Right lobe of liver (tissue), 6 donors: ENCODE results near the gene HLA-DQA1. TPM values are rescaled to one million over a fixed set of nuclear protein-coding genes. Genes with fewer than 3 reads are reported as not detected.

Source experiments
- ATAC-seq, 4 donors: fragments of 200-7000 bp; cut with Tn5 transposase; one replicate each; pipeline ENCODE4 v1.9.1; 2020; ENCODE audit warnings: mild to moderate bottlenecking in 4 of 4, moderate library complexity in 4 of 4
- DNase-seq, 3 donors: peaks; one replicate each; pipeline ENCODE4 v3.0.0-alpha.2; 2020
- H3K27ac ChIP-seq, 3 donors: fragments of 200-600 bp; one replicate each; pipeline ENCODE4 v1.8.0; 2022
- H3K27me3 ChIP-seq, 2 donors: fragments of 200-600 bp; one replicate each; pipeline ENCODE4 v1.8.0; 2022
- H3K36me3 ChIP-seq, 4 donors: fragments of 200-600 bp; sonication (generic) in 1 of 4; one replicate each; pipeline versions ENCODE4 v1.5.1 to v1.8.0; 2017 to 2022; ENCODE audit warnings: control low read depth in 1 of 4
- H3K4me1 ChIP-seq, 4 donors: fragments of 200-600 bp; sonication (generic) in 1 of 4; one replicate each; pipeline versions ENCODE4 v1.5.1 to v1.8.0; 2017 to 2022; ENCODE audit warnings: control low read depth in 1 of 4
- H3K4me3 ChIP-seq, 3 donors: fragments of 200-600 bp; one replicate each; pipeline ENCODE4 v1.8.0; 2022
- H3K9me3 ChIP-seq, 4 donors: fragments of 200-600 bp; sonication (generic) in 1 of 4; one replicate each; pipeline versions ENCODE4 v1.5.1 to v1.8.0; 2017 to 2022; ENCODE audit warnings: control low read depth in 1 of 4
- POLR2A ChIP-seq: fragments of 450-650 bp; IDR thresholded peaks from one replicate; pipeline ENCODE4 v1.6.1; 2017; ENCODE audit warnings: antibody characterized with exemption, mild to moderate bottlenecking
- WGBS: methylation state at CpG from one replicate; pipeline ENCODE4 v1.1.6; 2018; ENCODE audit warnings: low coverage, low lambda C conversion rate; ENCODE audit not compliant: insufficient coverage; ENCODE audit errors: missing lambda C conversion rate; 5-methylcytosine and 5-hydroxymethylcytosine counted together
- intact Hi-C, 2 donors: fragments of 100-400 bp; cut with DNase I; formaldehyde crosslinking; loops; one replicate each; pipeline versions ENCODE4 v1.11.2 to v1.14.1; 2022
- total RNA-seq, 6 experiments: library from RNA; depleted of rRNA in 2 of 6; stranded (reverse); fragments of >200 nt in 2 of 6; fragmentation: NEBNext Ultra II Directional in 3 of 6; extraction: Animal tissue kit (Norgen Biotek cat#: 25700) in 3 of 6; gene quantifications; one replicate each; pipeline versions ENCODE4 v1.1.0 to v1.2.4, GENCODE V29; 2016 to 2023
- TF ChIP-seq, protein P1 (sequence below), 4 donors: fragments of 200-600 bp in 3 of 4; fragments of 450-650 bp in 1 of 4; IDR thresholded peaks; one replicate each; pipeline versions ENCODE4 v1.5.1 to v1.8.0; 2016 to 2022; ENCODE audit warnings: antibody characterized with exemption in 4 of 4, mild to moderate bottlenecking in 2 of 4
- donor health status: DM: no; HTN: yes; CAD: no.
- donor health status: DM: no; HTN: no; CAD: no.
- donor health status: DM: no; HTN: no; CAD: no.
- donor health status: DM: no; HTN: yes; CAD: no.
- donor health status: DM: no; HTN: yes; CAD: no.

The HLA-DQA1 gene
- total RNA-seq, 6 experiments from 2014 or later = 0.31 to 15.9 (median 5.4) TPM

DNA sequence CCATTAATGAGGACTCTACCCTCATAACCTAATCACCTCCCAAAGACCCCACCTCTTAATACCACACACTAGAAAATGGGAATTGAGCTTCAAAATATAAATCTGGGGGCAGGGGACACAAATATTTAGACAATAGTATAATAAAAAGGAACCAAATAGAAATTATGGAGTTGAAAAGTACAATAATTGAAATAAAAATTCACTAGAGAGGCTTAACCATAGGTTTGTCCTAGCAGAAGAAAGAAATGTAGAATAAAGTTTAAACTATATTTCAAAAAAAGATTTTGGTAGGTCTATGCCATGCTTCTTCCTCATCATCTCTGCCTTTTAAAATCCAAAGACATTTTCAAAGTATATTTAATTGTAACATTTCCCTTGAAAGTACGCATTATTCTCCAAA lies 19.5 kb upstream of the HLA-DQA1 start:
- no peaks in the 10 kb centered on the region for H3K36me3 ChIP-seq
- TF ChIP-seq POLR2A = no peak
- TF ChIP-seq, protein P1, sequence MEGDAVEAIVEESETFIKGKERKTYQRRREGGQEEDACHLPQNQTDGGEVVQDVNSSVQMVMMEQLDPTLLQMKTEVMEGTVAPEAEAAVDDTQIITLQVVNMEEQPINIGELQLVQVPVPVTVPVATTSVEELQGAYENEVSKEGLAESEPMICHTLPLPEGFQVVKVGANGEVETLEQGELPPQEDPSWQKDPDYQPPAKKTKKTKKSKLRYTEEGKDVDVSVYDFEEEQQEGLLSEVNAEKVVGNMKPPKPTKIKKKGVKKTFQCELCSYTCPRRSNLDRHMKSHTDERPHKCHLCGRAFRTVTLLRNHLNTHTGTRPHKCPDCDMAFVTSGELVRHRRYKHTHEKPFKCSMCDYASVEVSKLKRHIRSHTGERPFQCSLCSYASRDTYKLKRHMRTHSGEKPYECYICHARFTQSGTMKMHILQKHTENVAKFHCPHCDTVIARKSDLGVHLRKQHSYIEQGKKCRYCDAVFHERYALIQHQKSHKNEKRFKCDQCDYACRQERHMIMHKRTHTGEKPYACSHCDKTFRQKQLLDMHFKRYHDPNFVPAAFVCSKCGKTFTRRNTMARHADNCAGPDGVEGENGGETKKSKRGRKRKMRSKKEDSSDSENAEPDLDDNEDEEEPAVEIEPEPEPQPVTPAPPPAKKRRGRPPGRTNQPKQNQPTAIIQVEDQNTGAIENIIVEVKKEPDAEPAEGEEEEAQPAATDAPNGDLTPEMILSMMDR (IDR thresholded peaks at IDR 0.05) = no peak
- no peak for ATAC-seq

DNA sequence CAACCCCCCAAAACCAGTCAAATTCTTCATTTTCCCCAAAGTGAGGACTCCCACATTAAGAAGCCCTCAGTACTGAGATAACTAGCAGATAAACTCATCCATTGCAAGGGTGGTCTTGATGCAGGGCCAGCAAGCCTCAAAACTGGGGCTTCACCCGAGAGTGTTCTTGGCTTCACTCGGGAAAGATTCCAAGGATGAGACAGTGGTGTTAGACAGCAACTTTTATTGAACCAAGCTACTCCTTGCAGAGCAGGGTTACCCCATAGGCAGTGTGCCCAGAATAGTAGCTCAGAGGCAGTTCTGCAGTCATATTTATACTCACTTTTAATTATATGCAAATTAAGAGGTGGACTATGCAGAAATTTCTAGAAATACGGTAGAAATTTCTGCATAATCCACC lies 15.8 kb upstream of the HLA-DQA1 start:
- no peak for ATAC-seq
- intact Hi-C loops = no loop called here
- WGBS = 10% methylated on average over 2 of the region's 3 CpGs
- Histone ChIP-seq H3K36me3 (no peaks in the 10 kb centered on the region), H3K4me1 (no peaks in the 10 kb centered on the region), H3K9me3 (no peaks in the 10 kb centered on the region), H3K4me3 (no peak overlapping the region), H3K27me3 (no peaks in the 10 kb centered on the region), H3K27ac (no peak overlapping the region)
- TF ChIP-seq POLR2A = no peak
- DNase-seq = no peak

More for the DNA sequence above, 19.5 kb upstream of the HLA-DQA1 start:
- no peak overlapping the region for H3K27ac ChIP-seq
- H3K4me1 ChIP-seq = no peaks in the 10 kb centered on the region
- 56% methylated on average over 1 of the region's 1 CpG for WGBS
- intact Hi-C loops = no loop called here
- no peaks in the 10 kb centered on the region for H3K9me3 ChIP-seq
- DNase-seq = no peak
- H3K27me3 ChIP-seq = no peaks in the 10 kb centered on the region
- no peak overlapping the region for H3K4me3 ChIP-seq

DNA sequence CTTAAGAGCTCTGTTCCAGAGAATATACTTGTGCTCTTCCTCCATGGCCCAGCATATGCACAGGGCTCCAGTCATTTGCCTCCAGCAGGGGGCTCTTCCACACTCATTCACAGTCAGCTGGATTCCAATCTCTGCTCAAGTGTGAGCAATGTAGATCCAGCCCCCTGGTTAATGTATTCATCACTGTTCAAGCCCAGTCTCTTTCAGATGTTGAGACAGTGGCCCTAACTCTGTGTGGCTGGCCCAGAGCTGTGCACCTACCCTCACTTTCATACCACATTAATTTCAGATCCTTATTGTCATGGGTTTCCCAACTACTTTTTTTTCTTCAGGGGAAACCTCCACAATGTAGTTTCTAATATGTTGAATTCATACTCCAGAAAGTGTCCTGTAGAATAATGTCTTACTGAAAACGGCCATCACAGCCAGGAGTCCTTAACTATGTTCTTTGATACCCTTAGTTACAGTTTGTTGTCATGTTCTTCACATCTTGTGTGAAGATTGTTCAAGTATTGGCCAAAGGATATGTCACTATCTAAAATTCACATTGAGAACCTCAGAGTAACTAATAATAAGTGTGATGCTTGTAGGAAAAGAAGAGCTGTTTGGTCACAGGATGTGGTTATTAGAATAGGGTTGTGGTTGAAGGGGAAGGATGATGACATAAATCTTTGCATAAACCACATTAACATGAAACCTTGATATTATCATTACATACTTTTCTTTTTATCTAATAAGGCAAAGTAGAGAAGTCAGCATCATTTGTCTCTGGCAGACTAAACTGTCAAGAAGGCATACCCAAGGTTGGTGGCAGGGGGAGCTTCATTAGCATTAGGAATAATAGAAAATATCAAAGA lies 14.4 kb upstream of the HLA-DQA1 start:
- intact Hi-C loops = no loop called here
- WGBS = 38% methylated on average over 1 of the region's 1 CpG
- Histone ChIP-seq H3K4me1 (no peaks in the 10 kb centered on the region), H3K4me3 (no peak overlapping the region), H3K36me3 (no peaks in the 10 kb centered on the region), H3K9me3 (no peaks in the 10 kb centered on the region), H3K27me3 (no peaks in the 10 kb centered on the region), H3K27ac (no peak overlapping the region)
- ATAC-seq = peak; percentile 91 to 93 (median 91)
- no peak for DNase-seq
- no peak for TF ChIP-seq POLR2A
- TF ChIP-seq, protein P1 (IDR thresholded peaks at IDR 0.05) = peak in 2 of 4 donors; percentile 50 to 59

DNA sequence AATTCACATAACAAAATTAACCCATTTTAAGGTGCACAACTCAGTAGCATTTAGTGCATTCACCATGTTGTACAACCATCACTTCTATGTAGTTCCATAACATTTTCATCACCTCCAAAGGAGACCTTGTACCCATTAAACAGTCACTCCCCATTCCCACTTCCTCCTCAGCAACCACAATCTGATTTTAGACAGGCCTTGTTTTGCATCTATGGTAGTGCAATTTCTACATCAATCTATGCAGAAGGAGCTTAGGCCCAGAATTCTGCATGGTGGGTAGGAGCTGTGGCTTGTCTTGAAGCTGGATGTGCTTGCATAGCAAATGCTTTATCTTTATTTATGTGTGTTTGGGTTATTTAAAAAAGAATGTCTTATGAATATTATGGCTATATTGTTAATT lies 13.5 kb upstream of the HLA-DQA1 start:
- ATAC-seq (peak in 2 of 4 donors; percentile 18 to 31), DNase-seq (no peak)
- TF ChIP-seq, protein P1 (IDR thresholded peaks at IDR 0.05) = no peak
- TF ChIP-seq POLR2A = no peak
- Histone ChIP-seq H3K36me3 (no peaks in the 10 kb centered on the region), H3K27ac (no peak overlapping the region), H3K4me1 (no peaks in the 10 kb centered on the region), H3K4me3 (no peak overlapping the region), H3K9me3 (no peaks in the 10 kb centered on the region), H3K27me3 (no peaks in the 10 kb centered on the region)
- intact Hi-C loops = no loop called here

DNA sequence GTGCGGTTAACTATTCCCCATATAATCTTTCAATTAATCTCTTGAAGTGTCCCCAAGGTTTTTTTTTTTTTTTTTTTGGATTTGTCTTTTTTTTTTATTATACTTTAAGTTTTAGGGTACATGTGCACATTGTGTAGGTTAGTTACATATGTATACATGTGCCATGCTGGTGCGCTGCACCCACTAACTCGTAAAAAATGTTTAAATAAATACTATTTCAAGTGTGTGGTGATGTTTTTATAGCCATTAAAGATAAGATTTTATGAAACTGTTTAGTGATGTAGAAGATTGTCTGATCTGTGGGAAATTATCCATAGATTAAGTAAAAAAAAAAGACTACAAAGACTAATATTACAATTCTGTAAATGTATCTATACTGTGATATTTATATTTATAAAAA lies 12.6 kb upstream of the HLA-DQA1 start:
- DNase-seq = no peak
- TF ChIP-seq, protein P1 (IDR thresholded peaks at IDR 0.05) = no peak
- TF ChIP-seq POLR2A = no peak
- Histone ChIP-seq H3K36me3 (no peaks in the 10 kb centered on the region), H3K27ac (no peak overlapping the region), H3K4me1 (no peaks in the 10 kb centered on the region), H3K27me3 (no peaks in the 10 kb centered on the region), H3K9me3 (no peaks in the 10 kb centered on the region), H3K4me3 (no peak overlapping the region)
- intact Hi-C loops = no loop called here
- WGBS = 0% methylated on average over 1 of the region's 3 CpGs
- no peak for ATAC-seq
